Cardiac muscle cell (in vitro differentiated cells and primary cell): ENCODE data around the gene AHCYL1. TPM values are rescaled to one million over a fixed set of nuclear protein-coding genes. Genes with fewer than 3 reads are reported as not detected.

Experiments
- DNase-seq, 2 donors: peaks; one replicate each; pipeline versions ENCODE4 v3.0.0 to v3.0.0-alpha.2; 2010 to 2017; ENCODE audit warnings: low read depth in 1 of 2, low spot score in 1 of 2
- H3K27ac ChIP-seq: fragments of 200-600 bp; sonication (generic); 2 replicates; pipeline ENCODE4 v1.5.1; 2016
- H3K27me3 ChIP-seq: fragments of 200-600 bp; sonication (generic); 2 replicates; pipeline ENCODE4 v1.6.0; 2016; ENCODE audit warnings: control low read depth
- H3K36me3 ChIP-seq: fragments of 200-600 bp; sonication (generic); 2 replicates; pipeline ENCODE4 v1.5.1; 2016; ENCODE audit warnings: control low read depth
- H3K4me1 ChIP-seq: fragments of 200-600 bp; sonication (generic); 2 replicates; pipeline ENCODE4 v1.8.1; 2017; ENCODE audit warnings: low read depth, mild to moderate bottlenecking, mixed run types
- H3K4me3 ChIP-seq: fragments of 200-600 bp; sonication (generic); 2 replicates; pipeline ENCODE4 v1.5.1; 2016; ENCODE audit warnings: mild to moderate bottlenecking
- H3K9me3 ChIP-seq: fragments of 200-600 bp; sonication (generic); 2 replicates; pipeline ENCODE4 v1.5.1; 2017; ENCODE audit warnings: low read depth, mild to moderate bottlenecking, control low read depth
- polyA plus RNA-seq: library from polyadenylated mRNA; unstranded; fragments of >200 nt; fragmentation: Nextera tagmentation; extraction: Ambion mirVana; gene quantifications from 2 replicates; pipeline ENCODE4 v1.2.1, GENCODE V29; 2016
- total RNA-seq: library from RNA; depleted of rRNA; stranded (reverse); fragments of >200 nt; gene quantifications from 2 replicates; pipeline ENCODE4 v1.2.3, GENCODE V29; 2016
- TF ChIP-seq, protein P1 (sequence below): IDR thresholded peaks from 2 replicates; pipeline ENCODE4 v1.5.1; 2012; ENCODE audit warnings: low read depth, mild to moderate bottlenecking, low read length

Gene AHCYL1
- total and polyA plus RNA-seq, 2 experiments from 2014 or later = 49.0 to 82.7 TPM

- DNase-seq = no peak
- TF ChIP-seq, protein P1, sequence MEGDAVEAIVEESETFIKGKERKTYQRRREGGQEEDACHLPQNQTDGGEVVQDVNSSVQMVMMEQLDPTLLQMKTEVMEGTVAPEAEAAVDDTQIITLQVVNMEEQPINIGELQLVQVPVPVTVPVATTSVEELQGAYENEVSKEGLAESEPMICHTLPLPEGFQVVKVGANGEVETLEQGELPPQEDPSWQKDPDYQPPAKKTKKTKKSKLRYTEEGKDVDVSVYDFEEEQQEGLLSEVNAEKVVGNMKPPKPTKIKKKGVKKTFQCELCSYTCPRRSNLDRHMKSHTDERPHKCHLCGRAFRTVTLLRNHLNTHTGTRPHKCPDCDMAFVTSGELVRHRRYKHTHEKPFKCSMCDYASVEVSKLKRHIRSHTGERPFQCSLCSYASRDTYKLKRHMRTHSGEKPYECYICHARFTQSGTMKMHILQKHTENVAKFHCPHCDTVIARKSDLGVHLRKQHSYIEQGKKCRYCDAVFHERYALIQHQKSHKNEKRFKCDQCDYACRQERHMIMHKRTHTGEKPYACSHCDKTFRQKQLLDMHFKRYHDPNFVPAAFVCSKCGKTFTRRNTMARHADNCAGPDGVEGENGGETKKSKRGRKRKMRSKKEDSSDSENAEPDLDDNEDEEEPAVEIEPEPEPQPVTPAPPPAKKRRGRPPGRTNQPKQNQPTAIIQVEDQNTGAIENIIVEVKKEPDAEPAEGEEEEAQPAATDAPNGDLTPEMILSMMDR = no peak
- no peaks in the 10 kb centered on the region for H3K27me3 ChIP-seq
These were observed 21.4 kb downstream of the AHCYL1 start for GRCh38 chr1:110005971-110006370.

GRCh38 chr1:110006516-110006915 is 22.0 kb downstream of the AHCYL1 start:
- DNase-seq = no peak
- Histone ChIP-seq H3K36me3 (peaks cover 24% of the 10 kb centered on the region), H3K4me1 (peaks cover 47% of the 10 kb centered on the region), H3K4me3 (no peak overlapping the region), H3K27me3 (no peaks in the 10 kb centered on the region), H3K27ac (peak overlapping the region; percentile 88), H3K9me3 (no peaks in the 10 kb centered on the region)
- TF ChIP-seq, protein P1 = no peak

More at GRCh38 chr1:110005971-110006370, 21.4 kb downstream of the AHCYL1 start:
- peaks cover 47% of the 10 kb centered on the region for H3K4me1 ChIP-seq
- H3K9me3 ChIP-seq = no peaks in the 10 kb centered on the region
- H3K27ac ChIP-seq = peak overlapping the region; percentile 88
- H3K4me3 ChIP-seq = no peak overlapping the region
- peaks cover 19% of the 10 kb centered on the region for H3K36me3 ChIP-seq

DNA sequence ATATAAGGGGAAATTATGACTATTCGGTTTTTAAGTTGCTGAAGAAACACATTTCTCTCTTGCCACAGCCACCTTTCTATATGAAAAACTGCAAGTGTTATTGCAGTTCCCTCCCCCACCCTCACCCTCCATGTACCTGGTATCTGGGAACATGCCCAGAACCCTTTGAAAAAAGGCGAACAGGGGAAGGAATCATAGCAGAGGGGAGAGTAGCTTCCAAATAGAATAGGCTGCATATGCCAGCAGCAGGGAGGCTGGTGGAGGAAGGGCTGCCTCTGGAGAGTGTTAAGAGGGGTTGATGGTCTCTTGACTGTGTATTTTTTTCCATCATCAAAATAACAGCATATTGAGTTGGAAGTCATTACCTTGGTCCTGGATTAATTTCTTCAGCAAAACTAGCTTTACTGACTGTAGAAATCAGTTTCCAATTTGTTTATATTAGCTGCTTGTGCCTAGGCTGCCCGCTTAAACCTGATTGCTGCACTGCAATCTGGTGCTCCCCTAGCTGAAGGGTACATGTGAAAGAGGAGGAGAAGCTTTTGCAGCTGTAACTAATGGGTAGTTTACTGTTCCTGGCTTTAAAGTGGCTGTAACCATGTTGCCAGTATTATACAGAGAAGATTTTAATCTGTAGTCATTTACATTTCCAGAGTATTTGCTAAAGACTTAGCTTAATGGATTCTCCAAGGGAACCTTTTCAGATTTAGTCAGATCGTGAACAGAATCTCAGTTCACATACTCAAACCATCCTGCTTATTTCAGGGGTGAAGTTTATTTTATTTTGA is 22.7 kb downstream of the AHCYL1 start:
- Histone ChIP-seq H3K4me1 (peaks cover 47% of the 10 kb centered on the region), H3K9me3 (no peaks in the 10 kb centered on the region), H3K27me3 (no peaks in the 10 kb centered on the region), H3K27ac (peak overlapping the region; percentile 5), H3K36me3 (peaks cover 31% of the 10 kb centered on the region), H3K4me3 (no peak overlapping the region)
- DNase-seq = no peak
- TF ChIP-seq, protein P1 = no peak

GRCh38 chr1:110008971-110009565 is 24.5 kb downstream of the AHCYL1 start:
- no peak overlapping the region for H3K4me3 ChIP-seq
- no peaks in the 10 kb centered on the region for H3K27me3 ChIP-seq
- DNase-seq = no peak
- no peaks in the 10 kb centered on the region for H3K9me3 ChIP-seq
- TF ChIP-seq, protein P1 = no peak
- peaks cover 48% of the 10 kb centered on the region for H3K36me3 ChIP-seq
- peaks cover 34% of the 10 kb centered on the region for H3K4me1 ChIP-seq
- H3K27ac ChIP-seq = peak overlapping the region; percentile 36

DNA sequence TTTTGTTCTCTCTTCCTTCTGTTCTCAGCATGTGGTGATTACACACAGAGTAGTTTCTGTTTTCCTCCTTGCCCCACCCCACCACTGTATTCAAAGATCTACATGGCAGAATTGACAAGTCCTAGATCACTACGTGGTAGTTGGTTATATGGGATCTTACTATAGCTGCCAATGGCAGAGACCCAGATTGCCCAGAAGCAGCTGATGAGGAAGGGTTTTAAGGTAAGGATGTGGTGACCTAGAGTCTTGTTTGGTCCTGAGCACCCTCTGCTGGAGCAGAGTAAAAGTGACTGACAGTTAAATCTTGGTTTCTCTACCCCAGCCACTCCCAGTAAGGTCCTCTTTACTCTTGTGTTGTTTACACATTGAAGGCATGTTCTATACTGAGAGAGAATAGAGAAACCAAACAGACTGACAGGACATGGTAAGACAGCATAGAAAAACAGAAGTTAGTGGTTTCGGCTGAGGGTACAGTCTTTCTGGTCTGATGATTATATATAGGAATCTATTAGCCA is 27.0 kb downstream of the AHCYL1 start:
- H3K27me3 ChIP-seq = no peaks in the 10 kb centered on the region
- no peak overlapping the region for H3K27ac ChIP-seq
- peak; percentile 39 to 77 for DNase-seq
- no peaks in the 10 kb centered on the region for H3K9me3 ChIP-seq
- TF ChIP-seq, protein P1 = peak; percentile 67
- peaks cover 73% of the 10 kb centered on the region for H3K36me3 ChIP-seq
- H3K4me3 ChIP-seq = no peak overlapping the region
- H3K4me1 ChIP-seq = peaks cover 9% of the 10 kb centered on the region
